ENCODE data around the gene MYO1E.
A peak's percentile ranks its signal among the peaks of the same experiment; 100 is the strongest.

MYO1E gene

DNA sequence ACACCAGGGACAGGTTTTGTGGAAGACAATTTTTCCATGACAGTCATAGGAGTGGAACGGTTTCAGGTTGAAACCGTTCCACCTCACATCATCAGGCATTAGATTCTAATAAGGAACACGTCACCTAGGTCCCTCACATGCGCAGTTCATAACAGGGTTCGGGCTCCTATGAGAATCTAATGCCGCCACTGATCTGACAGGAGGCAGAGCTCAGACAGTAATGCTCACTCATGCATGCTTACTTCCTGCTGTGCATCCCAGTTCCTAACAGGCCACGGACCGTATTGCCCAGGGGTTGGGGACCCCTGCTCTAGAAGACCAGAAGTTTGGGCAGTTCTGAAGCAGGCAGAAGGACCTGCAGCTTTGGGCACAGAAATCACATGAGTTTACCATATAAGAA is 61.5 kb downstream of the MYO1E start:
- TF ChIP-seq, protein P1, sequence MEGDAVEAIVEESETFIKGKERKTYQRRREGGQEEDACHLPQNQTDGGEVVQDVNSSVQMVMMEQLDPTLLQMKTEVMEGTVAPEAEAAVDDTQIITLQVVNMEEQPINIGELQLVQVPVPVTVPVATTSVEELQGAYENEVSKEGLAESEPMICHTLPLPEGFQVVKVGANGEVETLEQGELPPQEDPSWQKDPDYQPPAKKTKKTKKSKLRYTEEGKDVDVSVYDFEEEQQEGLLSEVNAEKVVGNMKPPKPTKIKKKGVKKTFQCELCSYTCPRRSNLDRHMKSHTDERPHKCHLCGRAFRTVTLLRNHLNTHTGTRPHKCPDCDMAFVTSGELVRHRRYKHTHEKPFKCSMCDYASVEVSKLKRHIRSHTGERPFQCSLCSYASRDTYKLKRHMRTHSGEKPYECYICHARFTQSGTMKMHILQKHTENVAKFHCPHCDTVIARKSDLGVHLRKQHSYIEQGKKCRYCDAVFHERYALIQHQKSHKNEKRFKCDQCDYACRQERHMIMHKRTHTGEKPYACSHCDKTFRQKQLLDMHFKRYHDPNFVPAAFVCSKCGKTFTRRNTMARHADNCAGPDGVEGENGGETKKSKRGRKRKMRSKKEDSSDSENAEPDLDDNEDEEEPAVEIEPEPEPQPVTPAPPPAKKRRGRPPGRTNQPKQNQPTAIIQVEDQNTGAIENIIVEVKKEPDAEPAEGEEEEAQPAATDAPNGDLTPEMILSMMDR (IDR thresholded peaks at IDR 0.05; ENCODE audit: low read length, missing control alignments) = no peak
- H3K4me3 ChIP-seq (replicated peaks; ENCODE audit: low read depth, low read length) = no peak overlapping the region
- no peak for DNase-seq (ENCODE audit: low read depth)

DNA sequence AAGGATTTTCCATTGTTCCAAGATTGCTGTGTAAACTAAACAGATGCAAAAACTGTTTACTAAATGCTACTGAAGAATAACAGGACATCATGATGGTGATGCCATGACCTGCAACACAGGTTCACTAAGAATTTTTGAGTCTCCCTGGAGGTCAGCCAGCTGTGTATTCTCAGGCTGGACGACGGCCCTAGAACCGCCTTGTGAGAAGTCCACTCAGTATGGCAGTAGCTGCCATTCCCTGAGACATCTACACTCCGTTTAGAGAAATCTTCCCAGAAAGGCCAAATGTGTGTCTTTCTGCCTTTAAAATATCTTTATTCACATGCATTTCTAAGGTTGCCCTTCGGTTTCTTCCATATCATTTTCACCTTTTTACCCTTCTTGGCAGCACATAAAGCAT is 63.3 kb downstream of the MYO1E start:
- no peak overlapping the region for H3K4me3 ChIP-seq (replicated peaks; ENCODE audit: low read depth, low read length)
- TF ChIP-seq, protein P1 (IDR thresholded peaks at IDR 0.05; ENCODE audit: low read length, missing control alignments) = no peak
- DNase-seq (ENCODE audit: low read depth) = no peak

DNA sequence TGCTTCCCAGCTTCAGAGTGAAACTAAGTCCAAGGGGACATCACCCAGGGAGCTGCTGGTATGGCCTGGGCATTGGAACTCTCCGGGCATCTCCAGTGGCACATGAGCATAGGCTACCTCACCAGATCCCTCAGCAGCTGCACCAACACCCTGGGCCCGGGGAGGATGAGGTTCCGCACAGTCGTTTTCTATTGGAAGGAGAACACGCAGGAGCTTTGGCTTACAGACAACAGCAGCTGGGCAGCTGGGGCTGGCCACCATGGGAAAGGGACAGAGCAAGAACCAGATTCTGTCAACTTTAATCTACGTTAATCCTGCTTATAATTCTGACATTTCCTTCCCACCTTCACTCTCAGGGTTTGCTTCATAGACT is 65.5 kb downstream of the MYO1E start:
- TF ChIP-seq, protein P1 (IDR thresholded peaks at IDR 0.05; ENCODE audit: low read length, missing control alignments) = no peak
- no peak overlapping the region for H3K4me3 ChIP-seq (replicated peaks; ENCODE audit: low read depth, low read length)
- DNase-seq (ENCODE audit: low read depth) = no peak

DNA sequence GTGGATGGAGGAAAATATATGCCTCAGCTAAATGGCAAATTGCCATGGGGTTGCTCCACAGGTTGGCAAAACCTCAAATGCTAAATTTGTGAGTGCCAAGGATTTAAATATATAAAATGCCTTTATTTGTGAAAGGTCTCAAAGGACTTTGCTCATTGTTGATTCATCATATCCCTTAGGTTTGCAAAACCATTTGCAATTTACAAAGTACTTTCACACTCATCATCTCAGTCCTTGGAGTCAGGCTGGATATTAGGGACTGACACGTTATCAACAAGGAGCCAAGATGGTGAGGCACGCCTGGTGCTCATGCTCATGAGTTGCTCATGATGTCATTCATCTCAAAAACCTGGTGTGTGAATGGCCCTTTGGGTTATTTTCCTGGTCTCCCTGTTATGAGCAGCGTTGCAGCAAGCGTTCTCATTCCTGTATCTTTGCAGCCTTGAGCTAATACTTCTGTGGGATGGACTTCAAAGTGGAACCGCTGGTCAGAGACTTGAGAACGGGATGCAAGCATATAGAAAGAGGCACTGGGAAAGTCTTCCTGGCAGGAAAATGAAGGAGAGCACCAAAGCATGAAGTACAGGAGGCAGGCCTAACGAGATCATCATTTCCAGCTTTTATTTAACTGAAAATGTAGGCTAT is 66.0 kb downstream of the MYO1E start:
- peak; percentile 80 for DNase-seq (ENCODE audit: low read depth)
- TF ChIP-seq, protein P1 (IDR thresholded peaks at IDR 0.05; ENCODE audit: low read length, missing control alignments) = no peak
- no peak overlapping the region for H3K4me3 ChIP-seq (replicated peaks; ENCODE audit: low read depth, low read length)

DNA sequence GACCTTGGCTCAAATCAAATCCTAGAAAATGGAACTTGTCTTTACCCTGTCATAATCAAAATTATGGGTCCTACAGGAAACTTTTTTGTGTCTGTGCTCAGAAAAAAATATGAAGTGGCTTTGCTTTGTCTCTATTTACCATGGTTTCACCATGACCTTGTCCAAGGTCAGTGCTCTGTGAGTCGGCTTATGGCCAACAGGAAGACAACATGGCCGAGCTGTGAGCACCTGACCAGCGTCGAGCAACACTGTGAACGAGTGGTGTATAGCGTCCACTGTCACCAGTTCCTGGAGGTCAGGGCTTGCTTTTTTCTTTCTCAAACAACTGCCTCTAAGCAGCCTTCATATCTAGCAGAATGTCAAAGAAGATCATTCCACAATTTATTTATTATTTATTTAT is 67.9 kb downstream of the MYO1E start:
- DNase-seq (ENCODE audit: low read depth) = no peak
- H3K4me3 ChIP-seq (replicated peaks; ENCODE audit: low read depth, low read length) = no peak overlapping the region
- TF ChIP-seq, protein P1 (IDR thresholded peaks at IDR 0.05; ENCODE audit: low read length, missing control alignments) = no peak

DNA sequence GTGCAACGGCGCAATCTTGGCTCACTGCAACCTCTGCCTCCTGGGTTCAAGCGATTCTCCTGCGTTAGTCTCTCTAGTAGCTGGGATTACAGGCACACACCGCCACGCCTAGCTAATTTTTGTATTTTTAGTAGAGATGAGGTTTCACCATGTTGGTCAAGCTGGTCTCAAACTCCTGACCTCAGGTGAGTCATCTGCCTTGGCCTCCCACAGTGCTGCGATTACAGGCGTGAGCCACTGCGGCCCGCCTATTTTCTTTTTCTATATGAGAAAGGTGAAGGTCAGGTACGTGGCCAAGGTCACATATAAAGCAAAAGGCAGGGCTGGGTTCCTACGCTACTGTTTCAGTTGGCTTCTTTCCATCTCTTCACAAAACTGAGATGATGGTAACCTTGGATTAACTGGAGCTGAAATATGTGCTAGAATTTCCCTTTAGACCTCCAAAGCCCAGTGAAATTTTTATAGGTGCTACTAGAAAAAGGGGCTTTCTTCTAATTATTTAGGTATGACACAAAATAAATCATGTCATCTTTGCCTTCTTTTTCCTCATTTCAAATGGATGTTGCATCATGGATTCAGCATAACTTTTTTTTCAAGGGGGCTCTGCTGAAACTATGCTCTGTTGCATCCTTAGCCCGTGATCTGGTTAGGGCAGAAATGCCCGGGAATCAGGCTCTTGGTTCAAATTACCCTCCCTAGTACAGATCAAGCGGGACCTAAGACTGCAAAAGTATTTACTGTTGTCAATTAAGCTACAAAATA is 68.5 kb downstream of the MYO1E start:
- DNase-seq (ENCODE audit: low read depth) = peak; percentile 27
- TF ChIP-seq, protein P1 (IDR thresholded peaks at IDR 0.05; ENCODE audit: low read length, missing control alignments) = no peak
- no peak overlapping the region for H3K4me3 ChIP-seq (replicated peaks; ENCODE audit: low read depth, low read length)
